SJCRH30 (cell line): ENCODE data around the gene MSH2. TPM values are rescaled to one million over a fixed set of nuclear protein-coding genes. Genes with fewer than 3 reads are reported as not detected.
A peak's percentile ranks its signal among the peaks of the same experiment; 100 is the strongest.

ENCODE experiments used
- DNase-seq, 2 experiments: peaks; one replicate each; pipeline ENCODE4 v3.0.0-alpha.2; 2015 to 2020
- H3K27ac ChIP-seq: fragments of 250-450 bp; sonication (Bioruptor Pico); 2 replicates; pipeline ENCODE4 v1.5.1; 2020; ENCODE audit warnings: mild to moderate bottlenecking, moderate library complexity
- H3K27me3 ChIP-seq: fragments of 250-450 bp; sonication (Bioruptor Pico); 2 replicates; pipeline ENCODE4 v1.5.1; 2020; ENCODE audit warnings: mild to moderate bottlenecking, moderate library complexity
- H3K36me3 ChIP-seq: fragments of 250-450 bp; sonication (Bioruptor Pico); 2 replicates; pipeline ENCODE4 v1.5.1; 2020; ENCODE audit warnings: mild to moderate bottlenecking, moderate library complexity
- H3K4me1 ChIP-seq: fragments of 250-450 bp; sonication (Bioruptor Pico); 2 replicates; pipeline ENCODE4 v1.5.1; 2020; ENCODE audit warnings: mild to moderate bottlenecking, moderate library complexity
- H3K4me3 ChIP-seq: fragments of 250-450 bp; sonication (Bioruptor Pico); 2 replicates; pipeline ENCODE4 v1.5.1; 2020; ENCODE audit warnings: mild to moderate bottlenecking, moderate library complexity
- H3K9me3 ChIP-seq: fragments of 250-450 bp; sonication (Bioruptor Pico); replicated peaks from 2 replicates; pipeline ENCODE4 v1.5.1; 2020; ENCODE audit warnings: mild to moderate bottlenecking, moderate library complexity
- total RNA-seq: library from RNA; depleted of rRNA; stranded (reverse); fragments of >200 nt; shearing (Covaris generic); gene quantifications from 2 replicates; pipeline ENCODE4 v1.2.3, GENCODE V29; 2014

Gene MSH2
- total RNA-seq, 1 experiment from 2014 or later: 180 TPM

DNA sequence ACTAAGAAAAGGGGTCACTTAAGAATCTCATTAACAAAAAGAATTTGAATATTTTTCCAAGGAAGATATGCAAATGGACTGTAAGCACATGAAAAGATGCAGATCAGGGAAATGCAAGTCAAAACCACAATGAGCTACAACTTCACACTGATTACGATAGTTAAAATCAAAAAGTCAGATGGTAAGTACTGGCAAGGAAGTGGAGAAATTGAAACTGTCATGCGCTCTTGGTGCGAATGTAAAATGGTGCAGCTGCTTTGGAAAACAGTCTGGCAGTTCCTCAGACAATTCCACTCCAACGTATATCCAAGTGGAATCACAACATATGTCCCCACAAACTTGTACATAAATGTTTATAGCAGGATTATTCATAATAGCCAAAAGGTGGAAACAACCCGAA lies 81.4 kb downstream of the MSH2 start:
- H3K36me3 ChIP-seq: peaks cover 44% of the 10 kb centered on the region
- DNase-seq: no peak
- H3K27me3 ChIP-seq: no peaks in the 10 kb centered on the region
- H3K4me1 ChIP-seq: no peaks in the 10 kb centered on the region
- H3K27ac ChIP-seq: no peak overlapping the region
- H3K9me3 ChIP-seq: no peaks in the 10 kb centered on the region
- H3K4me3 ChIP-seq: no peak overlapping the region

DNA sequence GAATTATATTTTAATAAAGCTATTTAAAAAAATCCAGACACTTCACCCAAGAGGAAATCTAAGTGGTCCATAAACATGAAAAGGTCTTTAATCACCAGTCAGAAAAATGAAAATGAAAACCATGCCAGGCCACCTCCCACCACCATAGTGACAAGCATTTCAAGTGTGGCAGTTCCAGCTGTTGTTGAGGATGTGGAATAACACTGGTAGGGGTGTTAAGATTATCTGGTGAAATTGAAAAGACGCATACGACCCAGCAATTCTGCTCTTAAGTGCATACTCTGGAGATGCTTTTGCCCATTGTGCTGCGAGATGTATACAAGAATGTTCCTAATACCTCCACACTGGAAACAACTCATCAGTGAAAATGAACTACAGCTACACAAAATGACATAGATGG lies 82.2 kb downstream of the MSH2 start:
- Histone ChIP-seq H3K27me3 (no peaks in the 10 kb centered on the region), H3K36me3 (peaks cover 42% of the 10 kb centered on the region), H3K9me3 (no peaks in the 10 kb centered on the region), H3K27ac (no peak overlapping the region), H3K4me1 (no peaks in the 10 kb centered on the region), H3K4me3 (no peak overlapping the region)
- DNase-seq: no peak

- H3K36me3 ChIP-seq: peaks cover 38% of the 10 kb centered on the region
- no peak for DNase-seq
- H3K4me3 ChIP-seq: no peak overlapping the region
- no peak overlapping the region for H3K27ac ChIP-seq
- no peaks in the 10 kb centered on the region for H3K9me3 ChIP-seq
- no peaks in the 10 kb centered on the region for H3K4me1 ChIP-seq
- H3K27me3 ChIP-seq: no peaks in the 10 kb centered on the region
Observed at GRCh38 chr2:47485751-47486300, 82.9 kb downstream of the MSH2 start.

- Histone ChIP-seq H3K27ac (no peak overlapping the region), H3K4me3 (no peak overlapping the region), H3K27me3 (no peaks in the 10 kb centered on the region), H3K9me3 (peaks cover under 1% of the 10 kb centered on the region; the same call in 1 of the 2 replicates), H3K36me3 (peaks cover 32% of the 10 kb centered on the region), H3K4me1 (no peaks in the 10 kb centered on the region)
- no peak for DNase-seq
Observed at GRCh38 chr2:47486841-47487497, 84.0 kb downstream of the MSH2 start.

- H3K4me1 ChIP-seq: no peaks in the 10 kb centered on the region
- H3K4me3 ChIP-seq: no peak overlapping the region
- no peak overlapping the region for H3K27ac ChIP-seq
- no peaks in the 10 kb centered on the region for H3K27me3 ChIP-seq
- no peak for DNase-seq
- H3K9me3 ChIP-seq: peaks cover 5% of the 10 kb centered on the region; the same call in 1 of the 2 replicates
- H3K36me3 ChIP-seq: peaks cover 28% of the 10 kb centered on the region
Observed at GRCh38 chr2:47487498-47487875, 84.5 kb downstream of the MSH2 start.

DNA sequence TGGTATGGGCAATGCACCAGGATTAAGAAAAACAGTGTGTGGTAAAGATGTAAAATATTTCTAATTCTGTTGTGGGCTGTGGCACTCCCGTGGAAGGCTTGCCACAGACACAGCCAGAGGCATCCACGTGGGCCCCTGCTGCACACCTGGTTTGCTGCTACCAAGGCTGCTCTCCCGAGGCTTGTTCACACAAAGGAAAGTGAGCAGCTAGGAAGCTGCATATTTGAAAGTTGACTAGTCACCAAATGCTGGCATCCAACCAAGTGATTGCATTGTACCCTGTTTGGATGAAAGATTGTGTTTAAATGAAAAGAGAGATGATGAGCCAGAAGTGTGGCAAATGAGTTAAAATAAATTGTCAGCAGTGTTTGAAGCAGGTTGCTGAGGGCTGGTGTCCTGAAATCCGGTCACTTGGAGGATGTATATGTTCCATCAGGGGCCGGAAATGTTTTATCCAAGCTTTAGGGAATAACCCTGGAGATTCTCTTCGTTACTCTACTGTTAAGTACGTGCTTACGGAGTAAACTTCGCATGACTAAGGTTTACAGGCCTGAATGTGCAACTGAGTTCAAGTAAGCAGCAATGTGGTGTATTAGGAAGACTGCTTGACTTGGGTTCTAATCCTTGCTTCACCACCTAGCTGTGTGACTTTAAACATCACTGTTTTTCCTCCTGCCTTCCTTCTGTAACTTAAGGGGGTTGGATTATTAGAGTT lies 86.1 kb downstream of the MSH2 start:
- peaks cover 5% of the 10 kb centered on the region; the same call in 1 of the 2 replicates for H3K9me3 ChIP-seq
- no peak overlapping the region for H3K27ac ChIP-seq

GRCh38 chr2:47490406-47490805 lies 87.5 kb downstream of the MSH2 start:
- Histone ChIP-seq H3K27ac (no peak overlapping the region), H3K4me1 (no peaks in the 10 kb centered on the region), H3K36me3 (peaks cover 5% of the 10 kb centered on the region; the same call in 1 of the 2 replicates), H3K9me3 (peaks cover 5% of the 10 kb centered on the region; the same call in 1 of the 2 replicates), H3K4me3 (no peak overlapping the region), H3K27me3 (no peaks in the 10 kb centered on the region)
- DNase-seq: no peak

More for the DNA sequence above, 86.1 kb downstream of the MSH2 start:
- DNase-seq: peak in 1 of 2 experiments; percentile 22
- Histone ChIP-seq H3K4me1 (no peaks in the 10 kb centered on the region), H3K36me3 (peaks cover 14% of the 10 kb centered on the region), H3K27me3 (no peaks in the 10 kb centered on the region), H3K4me3 (no peak overlapping the region)

- no peaks in the 10 kb centered on the region for H3K4me1 ChIP-seq
- no peak for DNase-seq
- H3K27me3 ChIP-seq: no peaks in the 10 kb centered on the region
- no peak overlapping the region for H3K27ac ChIP-seq
- H3K4me3 ChIP-seq: no peak overlapping the region
- H3K36me3 ChIP-seq: no peaks in the 10 kb centered on the region
- H3K9me3 ChIP-seq: peaks cover 5% of the 10 kb centered on the region; the same call in 1 of the 2 replicates
Observed at GRCh38 chr2:47493317-47494035, 90.5 kb downstream of the MSH2 start.

DNA sequence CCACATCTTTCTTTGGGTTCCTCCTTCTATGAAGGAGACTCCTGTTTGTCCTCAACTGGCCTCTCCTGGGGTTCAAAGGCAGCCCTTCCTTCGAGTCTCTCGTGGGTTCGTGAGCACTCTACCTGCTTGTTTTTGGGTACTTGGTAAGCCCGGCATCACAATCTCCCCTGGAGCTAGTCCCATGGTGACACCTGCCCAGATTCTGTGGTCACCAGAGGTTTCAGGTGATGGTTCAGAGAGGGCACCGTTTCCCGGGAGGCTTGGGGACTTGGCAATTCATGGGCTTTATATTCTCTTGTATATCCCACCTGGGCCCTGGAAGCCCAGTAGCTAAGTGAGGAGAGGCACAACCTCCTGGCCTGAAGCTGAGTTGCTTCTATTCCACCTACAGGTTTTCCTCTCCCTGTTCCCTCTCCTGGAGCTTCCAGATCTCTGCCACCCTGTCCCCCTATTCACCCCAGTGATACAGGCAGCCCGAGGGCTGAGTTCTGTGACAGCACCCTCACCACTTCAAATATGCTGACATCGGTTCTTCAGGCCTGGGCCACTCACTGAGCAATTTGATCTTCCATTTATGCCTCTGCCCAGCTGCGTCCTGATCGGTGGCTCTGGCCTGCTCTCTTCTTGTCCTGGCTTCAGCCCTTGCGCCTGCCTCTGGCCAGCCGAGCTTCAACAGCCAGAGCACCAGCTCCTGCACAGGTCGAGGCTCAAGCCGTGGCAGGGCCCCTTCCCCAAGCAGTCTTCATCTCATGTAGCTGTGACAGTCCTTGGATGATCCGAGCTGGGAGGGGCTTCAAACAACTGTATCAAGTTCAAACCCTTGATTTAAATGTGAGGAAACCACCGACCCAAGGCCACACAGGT lies 91.5 kb downstream of the MSH2 start:
- H3K27ac ChIP-seq: no peak overlapping the region
- no peak overlapping the region for H3K4me3 ChIP-seq
- H3K36me3 ChIP-seq: no peaks in the 10 kb centered on the region
- DNase-seq: no peak
- H3K4me1 ChIP-seq: no peaks in the 10 kb centered on the region
- H3K9me3 ChIP-seq: peaks cover 5% of the 10 kb centered on the region; the same call in 1 of the 2 replicates
- H3K27me3 ChIP-seq: no peaks in the 10 kb centered on the region

DNA sequence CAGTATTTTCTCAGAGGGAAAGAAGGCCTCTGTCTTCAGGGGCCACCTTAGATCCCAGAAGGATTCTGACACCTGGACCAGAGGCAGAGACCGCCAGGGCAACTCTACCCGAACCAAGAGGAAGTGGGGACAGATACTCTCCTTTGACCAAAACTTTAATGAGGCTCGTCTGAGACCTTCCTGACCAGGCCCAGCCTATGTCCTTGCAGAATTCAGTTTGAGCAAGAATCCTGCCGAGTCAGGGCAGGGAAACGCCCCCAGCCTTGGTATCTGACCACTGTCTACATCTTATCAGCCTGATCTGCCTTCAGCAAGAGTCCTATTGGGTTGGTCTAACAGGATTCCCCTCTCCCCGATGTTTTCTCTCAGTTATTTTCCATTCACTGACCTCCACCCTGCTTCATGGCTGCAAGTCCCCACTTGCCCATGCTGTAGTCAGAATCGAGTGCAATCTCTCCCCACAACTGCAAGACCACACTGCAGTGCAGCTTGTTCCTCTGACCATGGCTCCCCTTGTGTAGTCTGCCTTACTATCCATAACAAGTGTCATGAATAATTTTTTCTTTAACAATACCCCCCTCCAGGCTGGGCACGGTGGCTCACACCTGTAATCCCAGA lies 95.0 kb downstream of the MSH2 start:
- no peak overlapping the region for H3K27ac ChIP-seq
- H3K9me3 ChIP-seq: no peaks in the 10 kb centered on the region; the same call in 1 of the 2 replicates
- no peaks in the 10 kb centered on the region for H3K4me1 ChIP-seq
- H3K4me3 ChIP-seq: no peak overlapping the region
- DNase-seq: no peak
- H3K36me3 ChIP-seq: no peaks in the 10 kb centered on the region
- no peaks in the 10 kb centered on the region for H3K27me3 ChIP-seq

DNA sequence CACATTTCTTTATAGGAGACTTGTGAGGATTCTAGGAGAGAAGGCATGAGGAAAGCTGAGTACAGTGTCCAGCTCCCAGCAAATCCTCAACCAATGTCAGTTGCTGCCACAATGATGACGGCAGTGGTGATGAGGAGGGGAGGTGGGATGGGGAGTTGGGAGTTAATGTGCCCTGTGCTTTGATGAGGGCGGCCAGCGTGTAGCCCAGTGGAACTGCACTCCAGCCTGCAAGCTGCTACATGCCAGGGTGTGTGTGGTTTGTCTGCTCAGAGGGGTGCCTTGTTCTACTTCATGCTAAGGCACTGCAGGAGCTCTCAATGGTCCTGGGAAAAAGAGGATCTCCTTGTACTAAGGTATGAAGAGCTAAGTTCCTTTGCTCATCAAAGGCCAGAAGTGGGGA lies 96.1 kb downstream of the MSH2 start:
- Histone ChIP-seq H3K9me3 (no peaks in the 10 kb centered on the region; the same call in 1 of the 2 replicates), H3K27me3 (no peaks in the 10 kb centered on the region), H3K4me3 (no peak overlapping the region), H3K36me3 (no peaks in the 10 kb centered on the region), H3K4me1 (no peaks in the 10 kb centered on the region), H3K27ac (no peak overlapping the region)
- DNase-seq: no peak

DNA sequence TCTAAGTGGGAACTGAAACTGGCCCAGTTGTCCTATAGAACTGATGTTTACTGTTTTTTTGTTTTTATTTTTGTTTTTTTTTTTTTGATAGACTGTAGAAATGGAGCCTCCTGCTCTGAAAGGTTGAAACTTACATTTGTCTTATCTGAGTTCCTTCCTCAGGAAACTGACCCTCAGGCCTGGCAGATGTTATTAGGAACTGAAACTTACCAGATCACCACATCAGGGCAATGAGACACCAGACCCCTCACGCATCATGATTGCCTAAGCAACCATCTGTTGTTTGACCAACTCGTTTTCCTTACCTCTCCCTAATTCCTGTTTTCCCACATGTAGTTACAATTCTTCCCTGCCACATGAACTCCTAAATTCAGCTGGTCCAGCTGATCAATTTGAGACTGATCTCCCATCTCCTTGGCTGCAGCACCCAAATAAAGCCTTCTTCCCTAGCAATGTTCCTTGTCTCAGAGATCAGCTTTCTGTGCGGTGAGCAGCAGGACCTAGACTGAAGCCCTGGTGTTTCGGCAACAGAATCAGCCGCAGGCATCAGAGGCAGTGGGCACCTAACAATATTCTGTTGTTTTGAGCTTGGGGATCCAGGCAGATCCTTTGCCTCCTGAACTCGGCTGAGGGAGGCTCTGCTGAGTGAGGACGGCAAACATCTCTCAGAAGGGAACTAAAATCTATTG lies 96.8 kb downstream of the MSH2 start:
- H3K27me3 ChIP-seq: no peaks in the 10 kb centered on the region
- H3K36me3 ChIP-seq: no peaks in the 10 kb centered on the region
- DNase-seq: no peak
- H3K4me3 ChIP-seq: no peak overlapping the region
- no peak overlapping the region for H3K27ac ChIP-seq
- peaks cover under 1% of the 10 kb centered on the region; the same call in 1 of the 2 replicates for H3K9me3 ChIP-seq
- no peaks in the 10 kb centered on the region for H3K4me1 ChIP-seq
